Gastrocnemius medialis (tissue), 4 donors: ENCODE measurements around the gene RBCK1. TPM values are rescaled to one million over a fixed set of nuclear protein-coding genes. Genes with fewer than 3 reads are reported as not detected.

Experiments
- ATAC-seq, 2 donors: fragments of 150-250 bp; one replicate each; pipeline ENCODE4 v1.9.1; 2016
- DNase-seq, 2 donors: peaks; one replicate each; pipeline ENCODE4 v3.0.0-alpha.2; 2019
- H3K27ac ChIP-seq, 4 donors: fragments of 200-600 bp; sonication (generic); 1 replicate in 1 of 4; 2 replicates in 3 of 4; pipeline ENCODE4 v1.5.1; 2016 to 2018; ENCODE audit warnings: mild to moderate bottlenecking in 2 of 4, moderate library complexity in 1 of 4
- H3K27me3 ChIP-seq, 3 donors: fragments of 200-600 bp; sonication (generic) in 2 of 3; 1 replicate in 1 of 3; 2 replicates in 2 of 3; pipeline versions ENCODE4 v1.5.1 to v1.6.0; 2016 to 2019; ENCODE audit warnings: mild to moderate bottlenecking in 1 of 3, moderate library complexity in 1 of 3
- H3K36me3 ChIP-seq, 2 donors: fragments of 200-600 bp; sonication (generic) in 1 of 2; one replicate each; pipeline ENCODE4 v1.5.1; 2017 to 2018
- H3K4me1 ChIP-seq, 2 donors: fragments of 200-600 bp; sonication (generic) in 1 of 2; one replicate each; pipeline ENCODE4 v1.5.1; 2016 to 2017; ENCODE audit warnings: mild to moderate bottlenecking in 2 of 2
- H3K4me3 ChIP-seq, 4 donors: fragments of 200-600 bp; sonication (generic) in 3 of 4; 1 replicate in 1 of 4; 2 replicates in 3 of 4; pipeline ENCODE4 v1.5.1; 2016 to 2019; ENCODE audit warnings: mild to moderate bottlenecking in 2 of 4
- H3K9me3 ChIP-seq, 3 donors: fragments of 200-600 bp; sonication (generic) in 2 of 3; 1 replicate in 1 of 3; 2 replicates in 2 of 3; pipeline ENCODE4 v1.5.1; 2016 to 2019
- CTCF ChIP-seq, 5 experiments: fragments of 450-650 bp in 3 of 5; fragments of 200-600 bp in 2 of 5; sonication (generic) in 2 of 5; IDR thresholded peaks in 4 of 5; conservative IDR thresholded peaks in 1 of 5; 1 replicate in 4 of 5; 2 replicates in 1 of 5; pipeline ENCODE4 v1.5.1; 2016 to 2019; ENCODE audit warnings: antibody characterized with exemption in 5 of 5, mild to moderate bottlenecking in 3 of 5, moderate library complexity in 3 of 5
- POLR2A ChIP-seq, 2 donors: fragments of 450-650 bp; IDR thresholded peaks; one replicate each; pipeline ENCODE4 v1.6.1; 2017; ENCODE audit warnings: antibody characterized with exemption in 2 of 2, mild to moderate bottlenecking in 2 of 2, moderate library complexity in 2 of 2
- in situ Hi-C, 4 donors: fragments of 200-750 bp; cut with MboI; loops; one replicate each; pipeline versions ENCODE4 v1.15.0 to v1.8.0; 2017; ENCODE audit warnings: low sequenced_read_pairs in 4 of 4
- intact Hi-C: fragments of 100-400 bp; cut with DNase I; formaldehyde crosslinking; loops from one replicate; pipeline ENCODE4 v1.15.1; 2023; ENCODE audit warnings: low total_unique reads
- total RNA-seq, 4 donors: library from RNA; depleted of rRNA; stranded (reverse); fragments of >200 nt; gene quantifications; one replicate each; pipeline versions ENCODE4 v1.1.0 to v1.2.3, GENCODE V29; 2016

The RBCK1 gene
- total RNA-seq, 4 donors from 2014 or later = 38.6 to 76.5 (median 62.6) TPM

DNA sequence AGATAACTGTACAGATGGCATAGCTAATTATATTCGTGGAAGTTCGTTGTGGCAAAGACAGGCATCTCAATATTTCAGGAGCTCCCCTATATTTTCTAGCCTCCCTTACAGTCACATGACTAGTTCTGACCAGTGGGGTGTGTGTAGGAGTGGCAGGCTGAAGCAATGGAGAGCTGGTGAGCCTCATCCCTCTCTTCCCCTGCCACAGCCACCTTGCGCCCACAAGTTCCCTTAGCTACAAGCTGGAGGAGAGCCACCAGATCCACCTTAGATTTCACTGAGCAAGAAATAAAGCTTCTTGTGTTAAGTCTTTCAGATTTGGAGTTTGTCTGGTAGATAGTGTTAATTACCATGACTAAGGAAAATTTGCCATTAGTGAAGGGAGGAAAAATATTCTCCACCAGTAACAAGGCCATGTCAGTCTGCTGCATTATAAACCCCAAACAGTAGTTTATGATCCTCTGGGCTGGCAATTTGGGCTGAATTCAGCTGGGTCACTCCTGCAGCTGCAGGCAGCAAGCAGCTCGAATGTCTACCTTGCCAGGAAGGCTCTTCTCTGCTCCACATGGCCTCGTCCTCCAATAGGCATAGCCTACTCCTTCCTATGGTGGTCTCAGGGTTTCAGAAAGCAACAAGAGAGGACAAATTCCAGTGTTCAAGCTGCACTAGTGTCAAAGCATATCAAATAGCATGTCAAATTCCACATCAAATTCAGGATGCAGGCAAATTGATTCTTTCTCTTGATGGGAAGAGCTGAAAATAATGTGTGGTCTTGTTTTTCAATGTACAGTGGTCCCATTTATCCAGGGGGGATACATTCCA lies 7.4 kb upstream of the RBCK1 start:
- H3K4me3 ChIP-seq = no peak overlapping the region
- ATAC-seq (no peak), DNase-seq (no peak)
- in situ Hi-C loops = loop anchor here in 1 of 4 donors (5.0 kb wide), 1 partner anchor 82 kb away; no protein-coding TSS in a partner anchor
- H3K9me3 ChIP-seq = no peaks in the 10 kb centered on the region
- H3K4me1 ChIP-seq = no peaks in the 10 kb centered on the region
- H3K36me3 ChIP-seq = no peaks in the 10 kb centered on the region
- no peak overlapping the region for H3K27ac ChIP-seq
- no peak for TF ChIP-seq CTCF (IDR thresholded peaks at IDR 0.05 in 4 of 5, conservative IDR thresholded peaks at IDR 0.05 in 1 of 5)
- intact Hi-C loops = no loop called here
- H3K27me3 ChIP-seq = no peaks in the 10 kb centered on the region

GRCh38 chr20:401682-402495 lies 6.2 kb upstream of the RBCK1 start:
- no peak overlapping the region for H3K27ac ChIP-seq
- H3K4me3 ChIP-seq = no peak overlapping the region
- H3K4me1 ChIP-seq = peaks cover 0 to 2% of the 10 kb centered on the region in 2 donors
- no peaks in the 10 kb centered on the region for H3K36me3 ChIP-seq
- no peak for DNase-seq
- TF ChIP-seq CTCF (IDR thresholded peaks at IDR 0.05 in 4 of 5, conservative IDR thresholded peaks at IDR 0.05 in 1 of 5) = no peak
- TF ChIP-seq POLR2A (IDR thresholded peaks at IDR 0.05) = no peak
- no peak for ATAC-seq
- intact Hi-C loops = no loop called here
- in situ Hi-C loops = loop anchor here in 1 of 4 donors (5.0 kb wide), 1 partner anchor 80 kb away; no protein-coding TSS in a partner anchor
- H3K9me3 ChIP-seq = no peaks in the 10 kb centered on the region
- no peaks in the 10 kb centered on the region for H3K27me3 ChIP-seq

GRCh38 chr20:402496-402885 lies 5.6 kb upstream of the RBCK1 start:
- H3K9me3 ChIP-seq = no peaks in the 10 kb centered on the region
- no peak overlapping the region for H3K4me3 ChIP-seq
- no peaks in the 10 kb centered on the region for H3K27me3 ChIP-seq
- in situ Hi-C loops (loop anchor here in 1 of 4 donors (5.0 kb wide), 1 partner anchor 80 kb away; no protein-coding TSS in a partner anchor), intact Hi-C loops (no loop called here)
- DNase-seq = no peak
- no peak for TF ChIP-seq POLR2A (IDR thresholded peaks at IDR 0.05)
- TF ChIP-seq CTCF (IDR thresholded peaks at IDR 0.05 in 4 of 5, conservative IDR thresholded peaks at IDR 0.05 in 1 of 5) = no peak
- ATAC-seq = no peak
- peaks cover 4 to 7% of the 10 kb centered on the region in 2 donors for H3K4me1 ChIP-seq
- no peak overlapping the region for H3K27ac ChIP-seq
- no peaks in the 10 kb centered on the region for H3K36me3 ChIP-seq

DNA sequence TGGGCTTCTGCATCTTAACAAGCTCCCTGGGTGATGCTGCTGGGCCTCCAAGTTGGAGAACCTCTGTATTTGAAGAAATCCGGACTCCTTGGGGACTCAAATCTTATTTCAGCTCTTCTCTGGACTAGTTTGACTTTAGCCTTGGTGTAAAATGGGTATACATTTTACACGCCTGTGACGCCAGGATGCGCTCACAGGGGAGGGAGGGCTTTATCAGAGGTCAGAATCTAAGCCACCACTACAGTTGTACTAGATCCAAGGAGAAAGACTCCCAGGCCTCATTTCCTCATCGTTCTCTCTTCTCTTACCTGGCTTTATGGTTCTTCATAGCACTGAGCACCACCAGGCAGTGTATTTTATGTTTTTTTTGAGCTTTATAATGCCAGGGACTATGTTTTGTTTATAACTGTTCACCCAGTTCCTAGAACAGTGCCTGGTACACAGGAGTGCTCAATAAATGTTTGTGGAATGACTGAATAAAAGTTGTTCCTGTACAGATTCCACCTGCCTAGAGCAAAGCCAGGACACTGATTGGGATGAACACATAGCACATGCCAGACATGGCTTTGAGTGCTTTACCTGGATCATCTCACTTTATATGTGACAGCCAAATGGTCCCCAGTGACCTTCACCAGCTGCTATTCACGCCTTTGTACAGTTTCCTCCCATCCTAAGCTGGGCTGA lies 5.1 kb upstream of the RBCK1 start:
- H3K4me3 ChIP-seq = no peak overlapping the region
- TF ChIP-seq POLR2A (IDR thresholded peaks at IDR 0.05) (no peak), CTCF (IDR thresholded peaks at IDR 0.05 in 4 of 5, conservative IDR thresholded peaks at IDR 0.05 in 1 of 5) (no peak)
- intact Hi-C loops = no loop called here
- H3K27ac ChIP-seq = no peak overlapping the region
- ATAC-seq (no peak), DNase-seq (no peak)
- no peaks in the 10 kb centered on the region for H3K36me3 ChIP-seq
- peaks cover 4 to 7% of the 10 kb centered on the region in 2 donors for H3K4me1 ChIP-seq
- in situ Hi-C loops = loop anchor here in 1 of 4 donors (5.0 kb wide), 1 partner anchor 79 kb away; no protein-coding TSS in a partner anchor
- no peaks in the 10 kb centered on the region for H3K27me3 ChIP-seq
- H3K9me3 ChIP-seq = no peaks in the 10 kb centered on the region
